ENCODE measurements around the gene METTL9.

The METTL9 gene

GRCh38 chr16:21603928-21604327 lies 4.6 kb downstream of the METTL9 start:
- no peak for TF ChIP-seq CTCF (IDR thresholded peaks at IDR 0.05)

GRCh38 chr16:21608639-21609328 lies 9.4 kb downstream of the METTL9 start:
- no peak for TF ChIP-seq CTCF (IDR thresholded peaks at IDR 0.05)

- TF ChIP-seq CTCF (IDR thresholded peaks at IDR 0.05) = no peak
Measured at GRCh38 chr16:21610006-21610544, 10.7 kb downstream of the METTL9 start.

- no peak for TF ChIP-seq CTCF (IDR thresholded peaks at IDR 0.05)
Measured at GRCh38 chr16:21610766-21611165, 11.4 kb downstream of the METTL9 start.

- TF ChIP-seq CTCF (IDR thresholded peaks at IDR 0.05) = no peak
Measured at GRCh38 chr16:21611198-21611555, 11.8 kb downstream of the METTL9 start.

GRCh38 chr16:21611556-21612384 lies 12.4 kb downstream of the METTL9 start:
- TF ChIP-seq CTCF (IDR thresholded peaks at IDR 0.05) = no peak

- no peak for TF ChIP-seq CTCF (IDR thresholded peaks at IDR 0.05)
Measured at GRCh38 chr16:21613361-21613760, 14.0 kb downstream of the METTL9 start.
